Panc1 (cell line): ENCODE results near the gene PRCD. TPM values are rescaled to one million over a fixed set of nuclear protein-coding genes. Genes with fewer than 3 reads are reported as not detected.

Source experiments
- ATAC-seq: fragments of 200-7000 bp; cut with Tn5 transposase; 2 replicates; pipeline ENCODE4 v1.9.1; 2020; ENCODE audit warnings: mild to moderate bottlenecking, moderate library complexity
- BruUV-seq: library from RNA; stranded (reverse); fragments of 400-500 nt; replicated peaks from 2 replicates; lab custom pipeline; 2021; lab: Mats Ljungman, UMichigan
- CTCF ChIA-PET: fragments of 300-600 bp; sonication (Branson Sonifier 250); formaldehyde crosslinking; loops from one replicate; lab custom pipeline; 2022; ENCODE audit warnings: antibody characterized with exemption; lab: Charles Lee
- POLR2A ChIA-PET: fragments of 300-600 bp; sonication (Branson Sonifier 250); formaldehyde crosslinking; loops from one replicate; lab custom pipeline; 2022; ENCODE audit warnings: antibody characterized with exemption; lab: Charles Lee
- DNase-seq: peaks from one replicate; pipeline ENCODE4 v3.0.0-alpha.2; 2010; ENCODE audit warnings: low read depth, low spot score
- H3K27ac ChIP-seq: 2 replicates; pipeline ENCODE4 v1.5.1; 2011; ENCODE audit warnings: mild to moderate bottlenecking, low read length, inconsistent platforms
- H3K27me3 ChIP-seq: fragments of 200-500 bp; sonication (Bioruptor generic); 2 replicates; pipeline ENCODE4 v1.6.0; 2014; ENCODE audit warnings: low read length, inconsistent platforms; ENCODE audit not compliant: control insufficient read depth, insufficient read depth
- H3K36me3 ChIP-seq: fragments of 200-500 bp; sonication (Bioruptor generic); 2 replicates; pipeline ENCODE4 v1.5.1; 2014; ENCODE audit warnings: inconsistent platforms, mild to moderate bottlenecking, low read length, moderate library complexity; ENCODE audit not compliant: control insufficient read depth, insufficient read depth
- H3K4me1 ChIP-seq: 2 replicates; pipeline ENCODE4 v1.5.1; 2011; ENCODE audit warnings: inconsistent platforms, mild to moderate bottlenecking, low read length, moderate library complexity; ENCODE audit not compliant: control insufficient read depth, insufficient read depth
- H3K4me3 ChIP-seq, 2 experiments: 2 replicates each; pipeline ENCODE4 v1.5.1; 2011 to 2012; ENCODE audit warnings: low read depth in 2 of 2, low read length in 2 of 2, mild to moderate bottlenecking in 2 of 2, inconsistent platforms in 1 of 2, moderate library complexity in 1 of 2
- H3K9me3 ChIP-seq: fragments of 200-500 bp; sonication (Bioruptor generic); 2 replicates; pipeline ENCODE4 v1.5.1; 2014; ENCODE audit warnings: low read depth, mild to moderate bottlenecking, inconsistent platforms, low read length, moderate library complexity; ENCODE audit not compliant: control insufficient read depth, insufficient read depth
- POLR2AphosphoS5 ChIP-seq: IDR thresholded peaks from 2 replicates; pipeline ENCODE4 v1.6.1; 2012; ENCODE audit warnings: mild to moderate bottlenecking, low read depth, low read length, moderate library complexity
- SIN3A ChIP-seq: IDR thresholded peaks from 2 replicates; pipeline ENCODE4 v1.6.1; 2012; ENCODE audit warnings: low read depth, mild to moderate bottlenecking, low read length, moderate library complexity, borderline replicate concordance; ENCODE audit not compliant: insufficient read depth
- TCF7L2 ChIP-seq: IDR thresholded peaks from 2 replicates; pipeline ENCODE4 v1.6.1; 2011; ENCODE audit warnings: mild to moderate bottlenecking, low read depth, low read length, inconsistent platforms
- in situ Hi-C: cut with HindIII; loops from 2 replicates; pipeline ENCODE4 v1.10.0; 2016; ENCODE audit warnings: low sequenced_read_pairs, low pct_unique_long_range_greater_than_20kb
- intact Hi-C: fragments of 100-400 bp; cut with micrococcal nuclease; formaldehyde crosslinking; loops from one replicate; pipeline ENCODE4 v1.10.0; 2022; ENCODE audit not compliant: unreplicated experiment
- total RNA-seq: library from RNA; stranded (reverse); gene quantifications from one replicate; pipeline ENCODE4 v1.2.1, GENCODE V29; 2021; ENCODE audit not compliant: unreplicated experiment
- TF ChIP-seq, protein P1 (sequence below): fragments of 450-650 bp; IDR thresholded peaks from 2 replicates; pipeline ENCODE4 v1.5.1; 2017; ENCODE audit warnings: mild to moderate bottlenecking
- TF ChIP-seq, protein P2 (sequence below), 2 experiments: IDR thresholded peaks; 2 replicates each; pipeline ENCODE4 v1.6.1; 2011 to 2012; ENCODE audit warnings: low read depth in 2 of 2, control low read depth in 1 of 2, low read length in 1 of 2, mild to moderate bottlenecking in 1 of 2, moderate library complexity in 1 of 2; ENCODE audit not compliant: insufficient read depth in 1 of 2

PRCD gene
- total RNA-seq, 1 experiment from 2014 or later, result 0.54 TPM

DNA sequence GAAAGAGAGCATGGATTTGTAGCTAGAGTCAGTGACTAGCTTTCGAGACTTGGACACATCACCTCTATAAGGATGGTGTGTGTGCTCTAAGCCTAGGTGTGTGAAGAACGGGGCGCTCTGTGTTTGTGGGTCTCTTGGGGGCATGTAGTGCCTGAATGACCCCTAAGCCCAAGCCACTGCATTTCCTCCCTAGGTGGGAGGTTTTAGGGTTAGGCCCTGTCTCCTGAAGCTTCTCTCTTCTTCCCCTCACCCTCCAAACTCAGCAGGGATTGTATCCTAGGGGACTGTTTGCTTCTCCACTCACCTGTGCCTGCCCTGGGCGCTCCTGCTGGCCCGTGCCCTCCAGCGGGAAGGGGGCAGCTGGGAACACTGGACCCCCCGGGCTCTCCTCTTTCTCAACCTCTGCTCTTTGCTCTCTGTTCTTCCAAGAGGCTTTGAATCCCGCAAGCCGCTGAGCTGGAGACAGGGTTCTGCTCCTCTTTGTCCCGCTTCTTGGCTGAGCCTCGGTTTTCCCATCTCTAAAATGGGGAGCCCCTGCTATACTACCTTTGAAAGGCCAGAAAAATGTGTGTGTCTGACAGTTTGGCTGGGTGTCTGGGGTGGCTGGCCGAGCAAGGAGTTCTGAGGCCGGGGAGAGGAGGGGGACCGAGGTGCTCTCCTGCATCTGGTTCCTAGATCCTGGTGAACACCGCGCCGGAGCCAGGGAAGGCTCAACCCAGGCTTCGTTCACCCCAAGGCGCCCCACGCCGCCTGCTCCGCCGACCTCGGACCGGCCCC is 3.1 kb upstream of the PRCD start:
- no peaks in the 10 kb centered on the region for H3K36me3 ChIP-seq
- intact Hi-C loops, result no loop called here
- H3K4me3 ChIP-seq, result peak overlapping the region in 1 of 2 experiments; percentile 23; a peak in 2 of 4 replicates
- BruUV-seq, result no TSS peak
- 0 out of 2 replicates have a peak overlapping the region, but pooled peaks have one; percentile 1 for H3K27ac ChIP-seq
- no peaks in the 10 kb centered on the region for H3K9me3 ChIP-seq
- peaks cover 28% of the 10 kb centered on the region for H3K4me1 ChIP-seq
- DNase-seq (no peak), ATAC-seq (no peak)
- TF ChIP-seq SIN3A, result no peak
- TF ChIP-seq, protein P1, sequence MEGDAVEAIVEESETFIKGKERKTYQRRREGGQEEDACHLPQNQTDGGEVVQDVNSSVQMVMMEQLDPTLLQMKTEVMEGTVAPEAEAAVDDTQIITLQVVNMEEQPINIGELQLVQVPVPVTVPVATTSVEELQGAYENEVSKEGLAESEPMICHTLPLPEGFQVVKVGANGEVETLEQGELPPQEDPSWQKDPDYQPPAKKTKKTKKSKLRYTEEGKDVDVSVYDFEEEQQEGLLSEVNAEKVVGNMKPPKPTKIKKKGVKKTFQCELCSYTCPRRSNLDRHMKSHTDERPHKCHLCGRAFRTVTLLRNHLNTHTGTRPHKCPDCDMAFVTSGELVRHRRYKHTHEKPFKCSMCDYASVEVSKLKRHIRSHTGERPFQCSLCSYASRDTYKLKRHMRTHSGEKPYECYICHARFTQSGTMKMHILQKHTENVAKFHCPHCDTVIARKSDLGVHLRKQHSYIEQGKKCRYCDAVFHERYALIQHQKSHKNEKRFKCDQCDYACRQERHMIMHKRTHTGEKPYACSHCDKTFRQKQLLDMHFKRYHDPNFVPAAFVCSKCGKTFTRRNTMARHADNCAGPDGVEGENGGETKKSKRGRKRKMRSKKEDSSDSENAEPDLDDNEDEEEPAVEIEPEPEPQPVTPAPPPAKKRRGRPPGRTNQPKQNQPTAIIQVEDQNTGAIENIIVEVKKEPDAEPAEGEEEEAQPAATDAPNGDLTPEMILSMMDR, result no peak
- TF ChIP-seq, protein P2, sequence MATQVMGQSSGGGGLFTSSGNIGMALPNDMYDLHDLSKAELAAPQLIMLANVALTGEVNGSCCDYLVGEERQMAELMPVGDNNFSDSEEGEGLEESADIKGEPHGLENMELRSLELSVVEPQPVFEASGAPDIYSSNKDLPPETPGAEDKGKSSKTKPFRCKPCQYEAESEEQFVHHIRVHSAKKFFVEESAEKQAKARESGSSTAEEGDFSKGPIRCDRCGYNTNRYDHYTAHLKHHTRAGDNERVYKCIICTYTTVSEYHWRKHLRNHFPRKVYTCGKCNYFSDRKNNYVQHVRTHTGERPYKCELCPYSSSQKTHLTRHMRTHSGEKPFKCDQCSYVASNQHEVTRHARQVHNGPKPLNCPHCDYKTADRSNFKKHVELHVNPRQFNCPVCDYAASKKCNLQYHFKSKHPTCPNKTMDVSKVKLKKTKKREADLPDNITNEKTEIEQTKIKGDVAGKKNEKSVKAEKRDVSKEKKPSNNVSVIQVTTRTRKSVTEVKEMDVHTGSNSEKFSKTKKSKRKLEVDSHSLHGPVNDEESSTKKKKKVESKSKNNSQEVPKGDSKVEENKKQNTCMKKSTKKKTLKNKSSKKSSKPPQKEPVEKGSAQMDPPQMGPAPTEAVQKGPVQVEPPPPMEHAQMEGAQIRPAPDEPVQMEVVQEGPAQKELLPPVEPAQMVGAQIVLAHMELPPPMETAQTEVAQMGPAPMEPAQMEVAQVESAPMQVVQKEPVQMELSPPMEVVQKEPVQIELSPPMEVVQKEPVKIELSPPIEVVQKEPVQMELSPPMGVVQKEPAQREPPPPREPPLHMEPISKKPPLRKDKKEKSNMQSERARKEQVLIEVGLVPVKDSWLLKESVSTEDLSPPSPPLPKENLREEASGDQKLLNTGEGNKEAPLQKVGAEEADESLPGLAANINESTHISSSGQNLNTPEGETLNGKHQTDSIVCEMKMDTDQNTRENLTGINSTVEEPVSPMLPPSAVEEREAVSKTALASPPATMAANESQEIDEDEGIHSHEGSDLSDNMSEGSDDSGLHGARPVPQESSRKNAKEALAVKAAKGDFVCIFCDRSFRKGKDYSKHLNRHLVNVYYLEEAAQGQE (IDR thresholded peaks at IDR 0.05; ENCODE audit: insufficient read depth in 1 of 2, low read depth in 2 of 2, low read length in 1 of 2), result no peak
- no peak for TF ChIP-seq TCF7L2
- TF ChIP-seq POLR2AphosphoS5, result no peak
- ChIA-PET POLR2A (interaction anchor here (0.5 to 0.6 kb wide), 2 partner anchors 20 to 45 kb away, joined by 3 read pairs; no protein-coding TSS in a partner anchor), CTCF (interaction anchor here (0.5 to 1.7 kb wide), 5 partner anchors 10 to 68 kb away, joined by 3 to 13 read pairs (median 6); partner anchors contain the start of gene ST6GALNAC2)
- no peaks in the 10 kb centered on the region; the same call in 1 of the 2 replicates for H3K27me3 ChIP-seq
- in situ Hi-C loops, result no loop called here

DNA sequence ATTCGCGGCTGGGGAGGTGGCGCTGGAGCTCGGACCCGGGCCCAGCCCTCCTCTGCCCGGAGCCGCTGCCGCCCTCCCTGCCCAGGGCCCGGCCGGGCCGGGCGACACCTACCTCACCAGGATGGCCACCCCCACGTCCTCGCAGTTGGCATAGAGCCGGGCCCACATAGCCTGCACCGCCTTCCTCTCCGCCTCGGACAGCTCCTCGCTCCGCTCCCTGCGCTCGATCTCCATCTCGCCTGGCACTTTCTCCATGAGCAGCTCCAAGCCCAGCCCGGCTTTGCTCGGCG is 2.6 kb upstream of the PRCD start:
- no peak for DNase-seq
- in situ Hi-C loops, result no loop called here

More for the DNA sequence above, 2.6 kb upstream of the PRCD start:
- Histone ChIP-seq H3K9me3 (no peaks in the 10 kb centered on the region), H3K4me1 (peaks cover 28% of the 10 kb centered on the region), H3K4me3 (peak overlapping the region in 1 of 2 experiments; percentile 23; a peak in 2 of 4 replicates), H3K27ac (no peak overlapping the region), H3K27me3 (no peaks in the 10 kb centered on the region; the same call in 1 of the 2 replicates), H3K36me3 (no peaks in the 10 kb centered on the region)
- ChIA-PET POLR2A (interaction anchor here (0.6 kb wide), 1 partner anchor 45 kb away, joined by 3 read pairs; no protein-coding TSS in a partner anchor), CTCF (interaction anchor here (0.6 kb wide), 1 partner anchor 81 kb away, joined by 3 read pairs; no protein-coding TSS in a partner anchor)
- intact Hi-C loops, result no loop called here
- TF ChIP-seq, protein P2 (IDR thresholded peaks at IDR 0.05; ENCODE audit: insufficient read depth in 1 of 2, low read depth in 2 of 2, low read length in 1 of 2), result 0 out of 4 replicates have a peak, but pooled peaks of 1 of the 2 experiments have one; percentile 57
- no peak for TF ChIP-seq SIN3A
- ATAC-seq, result peak; percentile 15; the same call in 1 of the 2 replicates
- no TSS peak for BruUV-seq
